DND-41 (cell line): ENCODE results near the gene MICA.

Source experiments
- ATAC-seq: fragments of 200-7000 bp; cut with Tn5 transposase; 3 replicates; pipeline ENCODE4 v1.9.1; 2021; ENCODE audit warnings: low read depth; ENCODE audit not compliant: insufficient read depth
- DNase-seq: peaks from one replicate; pipeline ENCODE4 v3.0.0-alpha.2; 2020
- H2AFZ ChIP-seq: 2 replicates; pipeline ENCODE4 v1.6.0; 2012; ENCODE audit warnings: low read depth, low read length
- H3K27ac ChIP-seq: 2 replicates; pipeline ENCODE4 v1.5.1; 2012; ENCODE audit warnings: low read length, inconsistent platforms
- H3K27me3 ChIP-seq: fragments of 200-600 bp; sonication (generic); 2 replicates; pipeline ENCODE4 v1.6.0; 2012; ENCODE audit warnings: low read length, mild to moderate bottlenecking, inconsistent platforms; ENCODE audit not compliant: insufficient read depth, poor library complexity
- H3K36me3 ChIP-seq: 2 replicates; pipeline ENCODE4 v1.5.1; 2012; ENCODE audit warnings: low read length, inconsistent platforms; ENCODE audit not compliant: insufficient read depth
- H3K4me1 ChIP-seq: 2 replicates; pipeline ENCODE4 v1.5.1; 2012; ENCODE audit warnings: mild to moderate bottlenecking, low read length; ENCODE audit not compliant: insufficient read depth
- H3K4me2 ChIP-seq: 2 replicates; pipeline ENCODE4 v1.6.0; 2012; ENCODE audit warnings: mild to moderate bottlenecking, moderate library complexity, low read length, inconsistent platforms; ENCODE audit not compliant: insufficient read depth
- H3K4me3 ChIP-seq, 2 experiments: fragments of 200-600 bp in 1 of 2; shearing (Covaris generic) in 1 of 2; 2 replicates each; pipeline ENCODE4 v1.5.1; 2012 to 2016; ENCODE audit warnings: inconsistent platforms in 2 of 2, low read length in 2 of 2, mild to moderate bottlenecking in 2 of 2, low read depth in 1 of 2, moderate library complexity in 1 of 2
- H3K79me2 ChIP-seq: 2 replicates; pipeline ENCODE4 v1.6.0; 2012; ENCODE audit warnings: low read length, inconsistent platforms; ENCODE audit not compliant: insufficient read depth
- H3K9ac ChIP-seq: 2 replicates; pipeline ENCODE4 v1.6.0; 2012; ENCODE audit warnings: low read depth, mild to moderate bottlenecking, inconsistent platforms, low read length, moderate library complexity
- H3K9me3 ChIP-seq: 2 replicates; pipeline ENCODE4 v1.5.1; 2012; ENCODE audit warnings: low read length, moderate library complexity, mild to moderate bottlenecking, inconsistent platforms; ENCODE audit not compliant: insufficient read depth, severe bottlenecking
- H4K20me1 ChIP-seq: 2 replicates; pipeline ENCODE4 v1.6.0; 2012; ENCODE audit warnings: low read length; ENCODE audit not compliant: insufficient read depth
- CTCF ChIP-seq: IDR thresholded peaks from 2 replicates; pipeline ENCODE4 v1.5.1; 2012; ENCODE audit warnings: borderline replicate concordance, low read length, moderate library complexity, mild to moderate bottlenecking; ENCODE audit not compliant: poor library complexity, severe bottlenecking; ENCODE audit errors: extremely low read depth
- EZH2 ChIP-seq: IDR thresholded peaks from 3 replicates; pipeline ENCODE4 v1.6.1; 2012; ENCODE audit warnings: borderline replicate concordance, low read depth, mild to moderate bottlenecking, moderate library complexity, low read length, inconsistent platforms; ENCODE audit not compliant: severe bottlenecking

MICA gene

GRCh38 chr6:31378062-31378720, 25.2 kb upstream of the MICA start:
- Histone ChIP-seq H3K9ac (no peak overlapping the region), H3K27ac (no peak overlapping the region), H3K4me2 (no peak overlapping the region), H3K9me3 (no peaks in the 10 kb centered on the region), H3K4me3 (no peak overlapping the region), H3K4me1 (no peaks in the 10 kb centered on the region), H2AFZ (no peak overlapping the region), H4K20me1 (0 out of 2 replicates have a peak, but pooled peaks cover 2% of the 10 kb centered on the region), H3K79me2 (no peaks in the 10 kb centered on the region), H3K27me3 (peaks cover 25% of the 10 kb centered on the region), H3K36me3 (no peaks in the 10 kb centered on the region)
- no peak for ATAC-seq
- no peak for TF ChIP-seq EZH2
- TF ChIP-seq CTCF, result no peak
- no peak for DNase-seq

- Histone ChIP-seq H4K20me1 (0 out of 2 replicates have a peak, but pooled peaks cover 2% of the 10 kb centered on the region), H3K79me2 (no peaks in the 10 kb centered on the region), H2AFZ (no peak overlapping the region), H3K27me3 (peaks cover 26% of the 10 kb centered on the region), H3K36me3 (no peaks in the 10 kb centered on the region), H3K9me3 (no peaks in the 10 kb centered on the region), H3K27ac (no peak overlapping the region), H3K4me3 (no peak overlapping the region), H3K4me2 (no peak overlapping the region), H3K9ac (no peak overlapping the region), H3K4me1 (no peaks in the 10 kb centered on the region)
- TF ChIP-seq CTCF (no peak), EZH2 (no peak)
- ATAC-seq, result no peak
- DNase-seq, result no peak
Measured at GRCh38 chr6:31378721-31379103, 24.7 kb upstream of the MICA start.

GRCh38 chr6:31379850-31380249, 23.5 kb upstream of the MICA start:
- no peak overlapping the region for H2AFZ ChIP-seq
- H4K20me1 ChIP-seq, result 0 out of 2 replicates have a peak, but pooled peaks cover 2% of the 10 kb centered on the region
- no peak for ATAC-seq
- TF ChIP-seq CTCF, result no peak
- H3K4me3 ChIP-seq, result no peak overlapping the region
- no peak overlapping the region for H3K9ac ChIP-seq
- no peaks in the 10 kb centered on the region for H3K79me2 ChIP-seq
- no peak for DNase-seq
- peaks cover 26% of the 10 kb centered on the region for H3K27me3 ChIP-seq
- no peaks in the 10 kb centered on the region for H3K36me3 ChIP-seq
- no peaks in the 10 kb centered on the region for H3K9me3 ChIP-seq
- H3K27ac ChIP-seq, result no peak overlapping the region
- H3K4me1 ChIP-seq, result no peaks in the 10 kb centered on the region
- H3K4me2 ChIP-seq, result no peak overlapping the region
